HEK293 (cell line): ENCODE measurements around the gene BORCS6.

ENCODE experiments used
- CTCF ChIA-PET: fragments of 350-600 bp; formaldehyde crosslinking; extraction: SDS; loops from one replicate; lab custom pipeline; 2021; ENCODE audit warnings: antibody characterized with exemption; lab: Yijun Ruan, JAX
- POLR2A ChIA-PET: fragments of 300-600 bp; formaldehyde crosslinking; extraction: SDS; loops from one replicate; lab custom pipeline; 2020; ENCODE audit warnings: antibody characterized with exemption, inconsistent platforms; lab: Yijun Ruan, JAX
- H3K27ac ChIP-seq: fragments of 200-500 bp; sonication (Bioruptor generic); 2 replicates; pipeline ENCODE4 v1.5.1; 2014; ENCODE audit warnings: low read depth, low read length, control low read depth, inconsistent platforms; ENCODE audit errors: extremely low read depth
- H3K36me3 ChIP-seq, 2 experiments: fragments of 200-500 bp in 1 of 2; sonication (Bioruptor generic) in 1 of 2; 1 replicate in 1 of 2; 2 replicates in 1 of 2; pipeline ENCODE4 v1.5.1; 2014 to 2017; ENCODE audit warnings: inconsistent platforms in 2 of 2, low read length in 2 of 2; ENCODE audit not compliant: control insufficient read depth in 2 of 2, insufficient read depth in 1 of 2
- H3K4me1 ChIP-seq: fragments of 200-500 bp; sonication (Bioruptor generic); 2 replicates; pipeline ENCODE4 v1.5.1; 2014; ENCODE audit warnings: mild to moderate bottlenecking, low read length, inconsistent platforms; ENCODE audit not compliant: control insufficient read depth, insufficient read depth
- H3K4me3 ChIP-seq: 2 replicates; pipeline ENCODE4 v1.5.1; 2011; ENCODE audit warnings: low read depth, mild to moderate bottlenecking, control low read depth, low read length, moderate library complexity
- H3K9me3 ChIP-seq: fragments of 200-500 bp; sonication (Bioruptor generic); 2 replicates; pipeline ENCODE4 v1.5.1; 2014; ENCODE audit warnings: low read depth, low read length, inconsistent platforms; ENCODE audit not compliant: control insufficient read depth, insufficient read depth
- HOXC10 ChIP-seq: sonication (generic); formaldehyde crosslinking; IDR thresholded peaks from 2 replicates; pipeline ENCODE4 v1.8.1; 2023; ENCODE audit warnings: mild to moderate bottlenecking, missing genetic modification reagents
- MYNN ChIP-seq: fragments of 450-650 bp; formaldehyde crosslinking; IDR thresholded peaks from 2 replicates; pipeline ENCODE4 v1.5.1; 2016; ENCODE audit warnings: missing biosample characterization, missing genetic modification characterization, borderline replicate concordance
- OSR2 ChIP-seq: fragments of 450-650 bp; formaldehyde crosslinking; IDR thresholded peaks from 2 replicates; pipeline ENCODE4 v1.5.1; 2016; ENCODE audit warnings: missing biosample characterization, missing genetic modification characterization
- ZNF16 ChIP-seq: fragments of 450-650 bp; formaldehyde crosslinking; IDR thresholded peaks from 2 replicates; pipeline ENCODE4 v1.5.1; 2016; ENCODE audit warnings: low read depth, missing biosample characterization, missing genetic modification characterization
- ZNF175 ChIP-seq: fragments of 450-650 bp; formaldehyde crosslinking; IDR thresholded peaks from 2 replicates; pipeline ENCODE4 v1.5.1; 2016; ENCODE audit warnings: missing biosample characterization, missing genetic modification characterization
- ZNF214 ChIP-seq: fragments of 450-650 bp; formaldehyde crosslinking; IDR thresholded peaks from 2 replicates; pipeline ENCODE4 v1.5.1; 2017; ENCODE audit warnings: missing biosample characterization, mild to moderate bottlenecking, missing genetic modification characterization, borderline replicate concordance
- ZNF248 ChIP-seq: fragments of 450-650 bp; formaldehyde crosslinking; IDR thresholded peaks from 2 replicates; pipeline ENCODE4 v1.5.1; 2017; ENCODE audit warnings: missing biosample characterization, missing genetic modification characterization
- ZNF350 ChIP-seq: fragments of 450-650 bp; formaldehyde crosslinking; IDR thresholded peaks from 2 replicates; pipeline ENCODE4 v1.5.0; 2017; ENCODE audit warnings: missing biosample characterization, mild to moderate bottlenecking, missing genetic modification characterization
- ZNF423 ChIP-seq: fragments of 450-650 bp; formaldehyde crosslinking; IDR thresholded peaks from 2 replicates; pipeline ENCODE4 v1.5.1; 2016; ENCODE audit warnings: missing biosample characterization, missing genetic modification characterization
- ZNF433 ChIP-seq: fragments of 450-650 bp; formaldehyde crosslinking; IDR thresholded peaks from 2 replicates; pipeline ENCODE4 v1.5.1; 2016; ENCODE audit warnings: missing biosample characterization, missing genetic modification characterization, low read depth
- ZNF514 ChIP-seq: fragments of 450-650 bp; formaldehyde crosslinking; IDR thresholded peaks from 2 replicates; pipeline ENCODE4 v1.5.1; 2016; ENCODE audit warnings: missing biosample characterization, missing genetic modification characterization
- ZNF548 ChIP-seq: fragments of 450-650 bp; formaldehyde crosslinking; IDR thresholded peaks from 2 replicates; pipeline ENCODE4 v1.5.1; 2016; ENCODE audit warnings: missing biosample characterization, missing genetic modification characterization
- ZNF626 ChIP-seq: fragments of 450-650 bp; sonication (Bioruptor Pico); formaldehyde crosslinking; IDR thresholded peaks from 2 replicates; pipeline ENCODE4 v1.5.1; 2018; ENCODE audit warnings: missing biosample characterization, missing genetic modification characterization, inconsistent platforms
- ZNF791 ChIP-seq: fragments of 450-650 bp; formaldehyde crosslinking; IDR thresholded peaks from 2 replicates; pipeline ENCODE4 v1.5.1; 2016; ENCODE audit warnings: missing biosample characterization, missing genetic modification characterization
- ZNF843 ChIP-seq: fragments of 450-650 bp; formaldehyde crosslinking; IDR thresholded peaks from 2 replicates; pipeline ENCODE4 v1.5.1; 2016; ENCODE audit warnings: missing biosample characterization, missing genetic modification characterization
- TF ChIP-seq, protein P1 (sequence below): fragments of 450-650 bp; formaldehyde crosslinking; IDR thresholded peaks from 2 replicates; pipeline ENCODE4 v1.5.1; 2016; ENCODE audit warnings: missing biosample characterization, missing genetic modification characterization, borderline replicate concordance
- TF ChIP-seq, protein P2 (sequence below): fragments of 450-650 bp; formaldehyde crosslinking; IDR thresholded peaks from 2 replicates; pipeline ENCODE4 v1.5.1; 2016; ENCODE audit warnings: missing biosample characterization, missing genetic modification characterization
- TF ChIP-seq, protein P3 (sequence below): fragments of 450-650 bp; formaldehyde crosslinking; IDR thresholded peaks from 2 replicates; pipeline ENCODE4 v1.5.1; 2016; ENCODE audit warnings: missing biosample characterization, missing genetic modification characterization

The BORCS6 gene

DNA sequence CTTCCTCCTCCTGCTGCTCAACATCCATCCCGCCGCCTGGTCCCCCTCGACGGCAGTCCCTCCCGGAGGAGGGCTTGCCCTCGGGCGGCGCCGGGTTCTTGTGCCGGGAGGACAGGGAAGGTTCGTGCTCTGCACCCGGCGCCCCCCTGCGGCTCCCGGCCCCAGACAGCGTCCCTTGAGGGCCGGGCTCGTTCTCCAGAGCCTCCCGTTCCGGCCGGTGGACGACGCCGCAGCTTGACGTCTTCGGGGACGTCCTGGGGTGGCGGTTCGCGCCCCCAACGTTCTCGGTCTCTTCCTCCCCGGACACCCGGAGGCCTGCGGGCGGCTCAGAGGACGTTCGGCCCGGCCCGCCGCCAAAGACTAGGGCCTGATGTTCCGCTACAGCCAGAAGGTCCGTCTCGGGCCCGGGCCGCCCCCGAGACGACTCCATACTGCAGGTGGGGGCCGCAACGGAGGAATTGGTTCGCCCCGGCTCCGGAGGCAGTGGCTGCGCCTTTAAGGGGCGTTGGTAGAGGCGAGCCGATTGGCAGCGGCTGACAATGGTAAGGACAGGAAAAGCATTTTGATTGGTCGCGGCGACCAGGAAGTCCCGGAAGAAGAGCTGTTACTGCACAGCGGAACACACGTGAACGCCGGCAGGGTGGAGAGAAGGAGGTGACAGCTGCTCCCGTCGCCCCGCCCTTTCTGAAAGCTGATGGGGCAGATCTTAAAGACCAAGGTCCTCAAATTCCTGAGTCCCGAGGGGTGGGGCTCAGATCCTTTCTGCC, at the start of gene BORCS6 (continued):
- no peak for TF ChIP-seq ZNF350 (tag by site-specific recombination)

DNA sequence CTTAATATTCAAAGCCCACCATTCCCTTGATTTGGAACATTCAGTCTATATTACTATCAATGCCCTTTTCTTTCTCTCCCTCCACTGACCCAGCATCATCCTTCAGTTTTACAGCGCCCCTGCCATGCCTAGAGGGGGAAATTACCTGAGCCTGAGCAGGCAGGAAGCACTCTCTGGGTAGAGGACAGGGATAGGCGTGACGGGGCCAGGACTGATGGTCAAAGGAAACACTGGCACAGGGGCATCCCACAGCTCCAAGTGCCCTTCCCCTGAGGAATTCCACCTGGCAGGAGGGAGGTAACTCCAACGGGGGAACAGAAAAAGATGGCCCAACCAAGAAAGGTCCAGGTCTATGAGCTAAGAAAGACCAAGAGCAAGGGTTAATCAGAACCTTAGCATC, 47.9 kb upstream of the BORCS6 start:
- ChIA-PET CTCF (interaction anchor here (0.6 to 1.1 kb wide), 4 partner anchors 8 to 177 kb away, joined by 3 read pairs; partner anchors contain the start of gene ALOXE3), POLR2A (interaction anchor here (1.2 to 1.3 kb wide), 2 partner anchors 9 to 11 kb away, joined by 3 to 4 read pairs; partner anchors contain the start of gene PFAS)
- H3K4me3 ChIP-seq: no peak overlapping the region

DNA sequence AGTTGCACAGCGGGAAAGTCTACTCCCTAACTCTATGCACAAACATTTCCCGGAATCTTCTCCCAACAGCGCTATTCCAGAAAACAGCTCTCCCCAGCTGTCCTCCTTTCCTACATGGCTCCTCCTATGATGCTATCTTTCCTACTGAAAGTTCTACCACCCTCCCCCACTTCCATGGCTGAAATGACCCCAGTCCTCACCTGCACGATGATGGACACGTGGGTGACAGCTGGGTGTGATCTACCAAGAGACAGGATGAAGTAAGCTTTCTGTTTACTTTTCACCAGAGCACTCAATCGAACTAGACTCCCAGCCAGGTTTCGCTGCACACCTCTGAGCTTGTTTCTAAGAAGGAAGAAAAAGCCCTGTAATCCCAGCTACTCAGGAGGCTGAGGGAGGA, 47.2 kb upstream of the BORCS6 start:
- Histone ChIP-seq H3K9me3 (no peaks in the 10 kb centered on the region), H3K4me1 (no peaks in the 10 kb centered on the region), H3K36me3 (peaks cover 48 to 76% of the 10 kb centered on the region in 2 experiments), H3K27ac (no peak overlapping the region), H3K4me3 (no peak overlapping the region)
- POLR2A ChIA-PET: interaction anchor here (0.8 to 1.3 kb wide), 3 partner anchors 10 to 13 kb away, joined by 3 to 4 read pairs (median 3); partner anchors contain the start of gene PFAS
- TF ChIP-seq ZNF626 (tag by site-specific recombination): no peak
- TF ChIP-seq ZNF514 (tag by site-specific recombination): no peak
- TF ChIP-seq ZNF433: no peak
- no peak for TF ChIP-seq ZNF843
- TF ChIP-seq, protein P1, sequence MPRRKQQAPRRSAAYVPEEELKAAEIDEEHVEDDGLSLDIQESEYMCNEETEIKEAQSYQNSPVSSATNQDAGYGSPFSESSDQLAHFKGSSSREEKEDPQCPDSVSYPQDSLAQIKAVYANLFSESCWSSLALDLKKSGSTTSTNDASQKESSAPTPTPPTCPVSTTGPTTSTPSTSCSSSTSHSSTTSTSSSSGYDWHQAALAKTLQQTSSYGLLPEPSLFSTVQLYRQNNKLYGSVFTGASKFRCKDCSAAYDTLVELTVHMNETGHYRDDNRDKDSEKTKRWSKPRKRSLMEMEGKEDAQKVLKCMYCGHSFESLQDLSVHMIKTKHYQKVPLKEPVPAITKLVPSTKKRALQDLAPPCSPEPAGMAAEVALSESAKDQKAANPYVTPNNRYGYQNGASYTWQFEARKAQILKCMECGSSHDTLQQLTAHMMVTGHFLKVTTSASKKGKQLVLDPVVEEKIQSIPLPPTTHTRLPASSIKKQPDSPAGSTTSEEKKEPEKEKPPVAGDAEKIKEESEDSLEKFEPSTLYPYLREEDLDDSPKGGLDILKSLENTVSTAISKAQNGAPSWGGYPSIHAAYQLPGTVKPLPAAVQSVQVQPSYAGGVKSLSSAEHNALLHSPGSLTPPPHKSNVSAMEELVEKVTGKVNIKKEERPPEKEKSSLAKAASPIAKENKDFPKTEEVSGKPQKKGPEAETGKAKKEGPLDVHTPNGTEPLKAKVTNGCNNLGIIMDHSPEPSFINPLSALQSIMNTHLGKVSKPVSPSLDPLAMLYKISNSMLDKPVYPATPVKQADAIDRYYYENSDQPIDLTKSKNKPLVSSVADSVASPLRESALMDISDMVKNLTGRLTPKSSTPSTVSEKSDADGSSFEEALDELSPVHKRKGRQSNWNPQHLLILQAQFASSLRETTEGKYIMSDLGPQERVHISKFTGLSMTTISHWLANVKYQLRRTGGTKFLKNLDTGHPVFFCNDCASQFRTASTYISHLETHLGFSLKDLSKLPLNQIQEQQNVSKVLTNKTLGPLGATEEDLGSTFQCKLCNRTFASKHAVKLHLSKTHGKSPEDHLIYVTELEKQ: no peak
- no peak for TF ChIP-seq OSR2 (tag by site-specific recombination)
- no peak for TF ChIP-seq ZNF548 (tag by site-specific recombination)
- TF ChIP-seq ZNF248 (tag by site-specific recombination): no peak
- CTCF ChIA-PET: interaction anchor here (0.5 to 0.9 kb wide), 2 partner anchors 65 to 118 kb away, joined by 3 to 4 read pairs; partner anchors contain the start of gene ALOXE3

More for the DNA sequence above, 47.9 kb upstream of the BORCS6 start:
- TF ChIP-seq ZNF175 (no peak), MYNN (tag by site-specific recombination) (no peak), ZNF791 (tag by site-specific recombination) (no peak), ZNF214 (no peak), ZNF16 (tag by site-specific recombination) (no peak), HOXC10 (CRISPR knock-in tag) (no peak), ZNF423 (tag by site-specific recombination) (no peak)
- TF ChIP-seq, protein P2, sequence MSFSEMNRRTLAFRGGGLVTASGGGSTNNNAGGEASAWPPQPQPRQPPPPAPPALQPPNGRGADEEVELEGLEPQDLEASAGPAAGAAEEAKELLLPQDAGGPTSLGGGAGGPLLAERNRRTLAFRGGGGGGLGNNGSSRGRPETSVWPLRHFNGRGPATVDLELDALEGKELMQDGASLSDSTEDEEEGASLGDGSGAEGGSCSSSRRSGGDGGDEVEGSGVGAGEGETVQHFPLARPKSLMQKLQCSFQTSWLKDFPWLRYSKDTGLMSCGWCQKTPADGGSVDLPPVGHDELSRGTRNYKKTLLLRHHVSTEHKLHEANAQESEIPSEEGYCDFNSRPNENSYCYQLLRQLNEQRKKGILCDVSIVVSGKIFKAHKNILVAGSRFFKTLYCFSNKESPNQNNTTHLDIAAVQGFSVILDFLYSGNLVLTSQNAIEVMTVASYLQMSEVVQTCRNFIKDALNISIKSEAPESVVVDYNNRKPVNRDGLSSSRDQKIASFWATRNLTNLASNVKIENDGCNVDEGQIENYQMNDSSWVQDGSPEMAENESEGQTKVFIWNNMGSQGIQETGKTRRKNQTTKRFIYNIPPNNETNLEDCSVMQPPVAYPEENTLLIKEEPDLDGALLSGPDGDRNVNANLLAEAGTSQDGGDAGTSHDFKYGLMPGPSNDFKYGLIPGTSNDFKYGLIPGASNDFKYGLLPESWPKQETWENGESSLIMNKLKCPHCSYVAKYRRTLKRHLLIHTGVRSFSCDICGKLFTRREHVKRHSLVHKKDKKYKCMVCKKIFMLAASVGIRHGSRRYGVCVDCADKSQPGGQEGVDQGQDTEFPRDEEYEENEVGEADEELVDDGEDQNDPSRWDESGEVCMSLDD: no peak
- TF ChIP-seq, protein P3, sequence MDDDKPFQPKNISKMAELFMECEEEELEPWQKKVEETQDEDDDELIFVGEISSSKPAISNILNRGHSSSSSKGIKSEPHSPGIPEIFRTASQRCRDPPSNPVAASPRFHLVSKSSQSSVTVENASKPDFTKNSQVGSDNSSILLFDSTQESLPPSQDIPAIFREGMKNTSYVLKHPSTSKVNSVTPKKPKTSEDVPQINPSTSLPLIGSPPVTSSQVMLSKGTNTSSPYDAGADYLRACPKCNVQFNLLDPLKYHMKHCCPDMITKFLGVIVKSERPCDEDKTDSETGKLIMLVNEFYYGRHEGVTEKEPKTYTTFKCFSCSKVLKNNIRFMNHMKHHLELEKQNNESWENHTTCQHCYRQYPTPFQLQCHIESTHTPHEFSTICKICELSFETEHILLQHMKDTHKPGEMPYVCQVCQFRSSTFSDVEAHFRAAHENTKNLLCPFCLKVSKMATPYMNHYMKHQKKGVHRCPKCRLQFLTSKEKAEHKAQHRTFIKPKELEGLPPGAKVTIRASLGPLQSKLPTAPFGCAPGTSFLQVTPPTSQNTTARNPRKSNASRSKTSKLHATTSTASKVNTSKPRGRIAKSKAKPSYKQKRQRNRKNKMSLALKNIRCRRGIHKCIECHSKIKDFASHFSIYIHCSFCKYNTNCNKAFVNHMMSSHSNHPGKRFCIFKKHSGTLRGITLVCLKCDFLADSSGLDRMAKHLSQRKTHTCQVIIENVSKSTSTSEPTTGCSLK (tag by site-specific recombination): no peak
- TF ChIP-seq, all 188 proteins: peak for 0
- H3K27ac ChIP-seq: no peak overlapping the region
- peaks cover 41 to 69% of the 10 kb centered on the region in 2 experiments for H3K36me3 ChIP-seq
- H3K9me3 ChIP-seq: no peaks in the 10 kb centered on the region
- H3K4me1 ChIP-seq: no peaks in the 10 kb centered on the region
